ENCODE results near the gene MICU1. TPM values are rescaled to one million over a fixed set of nuclear protein-coding genes. Genes with fewer than 3 reads are reported as not detected.

Gene MICU1
- polyA plus RNA-seq, 1 donor (not counting 4 experiments of a cell fraction or from before 2014, with no cell fraction given): 19.4 TPM

DNA sequence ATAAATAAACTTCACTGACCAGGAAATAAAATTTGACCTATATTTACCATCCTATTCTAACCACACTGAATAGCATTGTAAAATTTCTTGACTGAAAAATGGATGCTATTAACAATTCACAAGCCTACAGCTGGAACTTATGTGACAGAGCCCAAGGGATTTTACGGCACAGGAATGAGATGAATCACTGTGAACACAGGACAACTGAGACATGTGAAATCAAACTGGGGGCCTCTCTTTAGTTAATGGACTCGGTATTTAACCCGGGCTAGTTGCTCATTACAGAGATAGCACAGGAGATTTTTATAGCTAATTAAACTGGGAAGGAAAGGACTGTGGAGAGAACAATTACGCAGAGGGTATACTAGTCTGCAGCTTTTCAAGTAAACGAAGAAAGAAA lies 100.6 kb downstream of the MICU1 start:
- Histone ChIP-seq H3K9me3 (ENCODE audit: control insufficient read depth, low read depth, low read length) (no peaks in the 10 kb centered on the region), H3K4me1 (ENCODE audit: control insufficient read depth, extremely low read depth, insufficient read depth, low read length) (no peaks in the 10 kb centered on the region), H3K27ac (ENCODE audit: control insufficient read depth, insufficient read depth, low read length) (no peak overlapping the region), H3K79me2 (ENCODE audit: control insufficient read depth, insufficient read depth, low read length) (no peaks in the 10 kb centered on the region), H3K9me1 (ENCODE audit: control insufficient read depth, extremely low read depth, insufficient read depth, low read length) (no peaks in the 10 kb centered on the region), H3K36me3 (ENCODE audit: control insufficient read depth in 2 of 2, extremely low read depth in 1 of 2, insufficient read depth in 2 of 2, low read length in 2 of 2) (no peaks in the 10 kb centered on the region), H3K9ac (ENCODE audit: control insufficient read depth, extremely low read depth, insufficient read depth, low read length) (no peak overlapping the region), H3K4me3 (ENCODE audit: control insufficient read depth in 2 of 3, extremely low read depth in 1 of 3, insufficient read depth in 2 of 3, low read depth in 1 of 3, low read length in 3 of 3) (no peak overlapping the region), H4K20me1 (ENCODE audit: control insufficient read depth, extremely low read depth, insufficient read depth, low read length) (no peaks in the 10 kb centered on the region), H2AFZ (ENCODE audit: control insufficient read depth, low read length) (no peak overlapping the region), H3K4me2 (ENCODE audit: control insufficient read depth, extremely low read depth, insufficient read depth, low read depth, low read length) (no peak overlapping the region), H3K27me3 (ENCODE audit: control insufficient read depth, extremely low read depth, insufficient read depth, low read length) (no peaks in the 10 kb centered on the region)
- peak; percentile 55 for FAIRE-seq
- dilution Hi-C loops (cut with MboI; ENCODE audit: extremely low pct_ligation_motif_present, low sequenced_read_pairs): no loop called here
- TF ChIP-seq CTCF (optimal IDR thresholded peaks at IDR 0.05 in 1 of 3, IDR thresholded peaks at IDR 0.05 in 1 of 3, conservative IDR thresholded peaks at IDR 0.05 in 1 of 3; ENCODE audit: extremely low read depth in 1 of 3, insufficient read depth in 2 of 3, low read length in 3 of 3) (no peak), EZH2 (IDR thresholded peaks at IDR 0.05; ENCODE audit: low read length) (no peak)
- DNase-seq (ENCODE audit: low read depth, low spot score): no peak

- Histone ChIP-seq H3K4me3 (ENCODE audit: control insufficient read depth in 2 of 3, extremely low read depth in 1 of 3, insufficient read depth in 2 of 3, low read depth in 1 of 3, low read length in 3 of 3) (no peak overlapping the region), H3K4me2 (ENCODE audit: control insufficient read depth, extremely low read depth, insufficient read depth, low read depth, low read length) (no peak overlapping the region), H3K9ac (ENCODE audit: control insufficient read depth, extremely low read depth, insufficient read depth, low read length) (no peak overlapping the region), H3K79me2 (ENCODE audit: control insufficient read depth, insufficient read depth, low read length) (no peaks in the 10 kb centered on the region), H3K9me1 (ENCODE audit: control insufficient read depth, extremely low read depth, insufficient read depth, low read length) (no peaks in the 10 kb centered on the region), H4K20me1 (ENCODE audit: control insufficient read depth, extremely low read depth, insufficient read depth, low read length) (no peaks in the 10 kb centered on the region), H3K4me1 (ENCODE audit: control insufficient read depth, extremely low read depth, insufficient read depth, low read length) (no peaks in the 10 kb centered on the region), H2AFZ (ENCODE audit: control insufficient read depth, low read length) (no peak overlapping the region), H3K27me3 (ENCODE audit: control insufficient read depth, extremely low read depth, insufficient read depth, low read length) (no peaks in the 10 kb centered on the region), H3K27ac (ENCODE audit: control insufficient read depth, insufficient read depth, low read length) (no peak overlapping the region), H3K36me3 (ENCODE audit: control insufficient read depth in 2 of 2, extremely low read depth in 1 of 2, insufficient read depth in 2 of 2, low read length in 2 of 2) (no peaks in the 10 kb centered on the region), H3K9me3 (ENCODE audit: control insufficient read depth, low read depth, low read length) (no peaks in the 10 kb centered on the region)
- TF ChIP-seq CTCF (optimal IDR thresholded peaks at IDR 0.05 in 1 of 3, IDR thresholded peaks at IDR 0.05 in 1 of 3, conservative IDR thresholded peaks at IDR 0.05 in 1 of 3; ENCODE audit: extremely low read depth in 1 of 3, insufficient read depth in 2 of 3, low read length in 3 of 3): no peak
- TF ChIP-seq EZH2 (IDR thresholded peaks at IDR 0.05; ENCODE audit: low read length): no peak
- FAIRE-seq: no peak
- no peak for DNase-seq (ENCODE audit: low read depth, low spot score)
- dilution Hi-C loops (cut with MboI; ENCODE audit: extremely low pct_ligation_motif_present, low sequenced_read_pairs): no loop called here
These were observed 101.4 kb downstream of the MICU1 start for GRCh38 chr10:72524489-72524888.

Measured in keratinocyte (primary cell).